Liver (tissue), 9 donors: ENCODE measurements around the gene ASPHD1. TPM values are rescaled to one million over a fixed set of nuclear protein-coding genes. Genes with fewer than 3 reads are reported as not detected.

ENCODE experiments used
- DNase-seq: peaks from one replicate; pipeline ENCODE4 v3.0.0-alpha.2; 2017; ENCODE audit warnings: low spot score
- H3K27ac ChIP-seq, 2 donors: one replicate each; pipeline ENCODE4 v1.7.0; 2013; ENCODE audit warnings: inconsistent platforms in 2 of 2, low read length in 2 of 2, control low read depth in 1 of 2, low read depth in 1 of 2, mild to moderate bottlenecking in 1 of 2
- H3K27me3 ChIP-seq, 4 donors: one replicate each; pipeline versions ENCODE4 v1.6.1 to v1.7.0; 2013; ENCODE audit warnings: low read length in 3 of 4, inconsistent platforms in 1 of 4, mild to moderate bottlenecking in 1 of 4, moderate library complexity in 1 of 4; ENCODE audit not compliant: control insufficient read depth in 4 of 4, insufficient read depth in 4 of 4
- H3K36me3 ChIP-seq, 4 donors: one replicate each; pipeline versions ENCODE4 v1.6.1 to v1.7.0; 2013; ENCODE audit warnings: low read length in 3 of 4, mild to moderate bottlenecking in 3 of 4, low read depth in 1 of 4, moderate library complexity in 1 of 4; ENCODE audit not compliant: control insufficient read depth in 4 of 4, insufficient read depth in 3 of 4
- H3K4me1 ChIP-seq, 4 donors: one replicate each; pipeline versions ENCODE4 v1.6.1 to v1.7.0; 2013; ENCODE audit warnings: low read length in 3 of 4, mild to moderate bottlenecking in 3 of 4, moderate library complexity in 1 of 4; ENCODE audit not compliant: control insufficient read depth in 4 of 4, insufficient read depth in 4 of 4
- H3K4me3 ChIP-seq, 3 donors: one replicate each; pipeline versions ENCODE4 v1.6.1 to v1.7.0; 2013; ENCODE audit warnings: low read length in 3 of 3, control low read depth in 1 of 3, low read depth in 1 of 3, mild to moderate bottlenecking in 1 of 3
- H3K9ac ChIP-seq, 2 donors: one replicate each; pipeline ENCODE4 v1.7.0; 2013; ENCODE audit warnings: low read length in 2 of 2, mild to moderate bottlenecking in 2 of 2, moderate library complexity in 2 of 2, control low read depth in 1 of 2, low read depth in 1 of 2
- H3K9me3 ChIP-seq, 4 donors: one replicate each; pipeline versions ENCODE4 v1.6.1 to v1.7.0; 2013; ENCODE audit warnings: low read length in 3 of 4; ENCODE audit not compliant: control insufficient read depth in 4 of 4
- ATF3 ChIP-seq: IDR thresholded peaks from 2 replicates; pipeline ENCODE4 v1.6.1; 2016; ENCODE audit warnings: antibody characterized with exemption
- EGR1 ChIP-seq, 2 donors: IDR thresholded peaks; 2 replicates each; pipeline ENCODE4 v1.6.1; 2016 to 2018; ENCODE audit warnings: antibody characterized with exemption in 2 of 2, low read depth in 2 of 2
- FOXA1 ChIP-seq: IDR thresholded peaks from 2 replicates; pipeline ENCODE4 v1.6.1; 2016; ENCODE audit warnings: antibody characterized with exemption
- GABPA ChIP-seq, 2 donors: IDR thresholded peaks in 1 of 2; conservative IDR thresholded peaks in 1 of 2; 2 replicates each; pipeline ENCODE4 v1.6.1; 2016; ENCODE audit warnings: antibody characterized with exemption in 2 of 2, mild to moderate bottlenecking in 1 of 2, moderate library complexity in 1 of 2
- HNF4A ChIP-seq, 2 donors: conservative IDR thresholded peaks; 2 replicates each; pipeline ENCODE4 v1.6.1; 2016; ENCODE audit warnings: antibody characterized with exemption in 2 of 2, mild to moderate bottlenecking in 2 of 2
- HNF4G ChIP-seq: IDR thresholded peaks from 2 replicates; pipeline ENCODE4 v1.6.1; 2016; ENCODE audit warnings: antibody characterized with exemption
- JUND ChIP-seq, 2 donors: IDR thresholded peaks; 2 replicates each; pipeline ENCODE4 v1.6.1; 2016; ENCODE audit warnings: antibody characterized with exemption in 2 of 2
- RXRA ChIP-seq, 2 donors: IDR thresholded peaks; 2 replicates each; pipeline ENCODE4 v1.6.1; 2017 to 2018; ENCODE audit warnings: antibody characterized with exemption in 2 of 2, mild to moderate bottlenecking in 1 of 2
- SP1 ChIP-seq: IDR thresholded peaks from 2 replicates; pipeline ENCODE4 v1.6.1; 2018; ENCODE audit warnings: antibody characterized with exemption, mild to moderate bottlenecking
- TAF1 ChIP-seq: conservative IDR thresholded peaks from 2 replicates; pipeline ENCODE4 v1.6.1; 2016; ENCODE audit warnings: antibody characterized with exemption, mild to moderate bottlenecking
- YY1 ChIP-seq: IDR thresholded peaks from 2 replicates; pipeline ENCODE4 v1.6.1; 2016; ENCODE audit warnings: antibody characterized with exemption, mild to moderate bottlenecking
- WGBS: extraction: QIAGEN DNeasy Blood & Tissue Kit; methylation state at CpG from one replicate; pipeline ENCODE4 v1.1.7; 2013; 5-methylcytosine and 5-hydroxymethylcytosine counted together
- polyA plus RNA-seq, 2 donors: library from polyadenylated mRNA; stranded (reverse) in 1 of 2; unstranded in 1 of 2; fragments of 200-250 nt in 1 of 2; fragments of >200 nt in 1 of 2; fragmentation: Nextera tagmentation in 1 of 2; extraction: Ambion mirVana in 1 of 2; gene quantifications; one replicate each; pipeline versions ENCODE4 v1.2.1 to v1.2.3, GENCODE V29; 2013 to 2015
- total RNA-seq, 2 donors: library from RNA; depleted of rRNA; stranded (reverse); fragments of >200 nt; gene quantifications; one replicate each; pipeline ENCODE4 v1.2.3, GENCODE V29; 2014
- TF ChIP-seq, protein P1 (sequence below): fragments of 150-350 bp; IDR thresholded peaks from 2 replicates; pipeline ENCODE4 v1.5.1; 2017; ENCODE audit warnings: improper control_type of control experiment, low read depth, low read length; ENCODE audit not compliant: missing input control
- TF ChIP-seq, protein P2 (sequence below): IDR thresholded peaks from 2 replicates; pipeline ENCODE4 v1.6.1; 2016; ENCODE audit warnings: antibody characterized with exemption, mild to moderate bottlenecking
- TF ChIP-seq, protein P3 (sequence below): IDR thresholded peaks from 2 replicates; pipeline ENCODE4 v1.6.1; 2016; ENCODE audit warnings: antibody characterized with exemption
- donor health status: healthy.
- donor health status: healthy.
- donor health status: healthy.
- donor health status: healthy.
- donor health status: healthy.

Gene ASPHD1
- total and polyA plus RNA-seq, 4 donors = 0.25 to 0.28 TPM; not detected in 2

DNA sequence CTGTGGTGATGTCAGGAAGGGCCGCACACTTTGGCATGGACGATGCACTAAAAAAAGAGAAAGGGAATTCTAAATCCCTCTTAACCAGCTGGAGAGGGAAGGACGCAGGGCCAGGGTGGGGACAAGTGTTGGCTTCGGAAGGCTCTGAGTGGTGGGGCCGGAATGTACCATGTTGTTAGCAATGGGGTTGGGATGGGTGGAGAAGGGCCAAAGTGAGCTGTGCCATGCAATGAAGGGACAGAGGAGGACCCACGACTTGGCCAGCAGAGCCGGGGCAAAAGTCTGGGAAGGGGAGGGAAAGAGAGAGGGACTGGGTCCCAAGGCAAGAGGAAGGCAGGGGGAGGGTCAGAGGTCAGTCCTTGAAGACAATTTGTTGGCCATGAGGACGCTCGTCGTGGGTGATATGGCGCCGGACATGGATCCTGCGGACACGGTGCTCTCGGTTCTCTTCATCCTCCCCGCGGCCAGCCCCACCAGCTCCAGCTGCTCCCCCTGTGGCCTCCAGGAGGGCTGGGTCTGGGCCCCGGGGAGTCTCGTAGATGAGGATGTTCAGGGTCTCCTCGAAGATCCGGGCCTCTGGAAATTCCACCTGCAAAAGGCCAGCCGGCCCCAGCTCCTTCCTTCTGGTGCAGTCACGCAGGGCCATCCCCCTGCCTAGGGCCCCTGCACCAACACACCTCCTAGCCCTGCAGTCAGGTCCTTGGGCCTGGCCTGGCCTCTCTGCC is 6.4 kb downstream of the ASPHD1 start:
- Histone ChIP-seq H3K27me3 (no peaks in the 10 kb centered on the region), H3K9ac (no peak overlapping the region), H3K4me1 (no peaks in the 10 kb centered on the region), H3K4me3 (no peak overlapping the region), H3K36me3 (peaks cover 0 to 2% (median 0%) of the 10 kb centered on the region in 4 donors), H3K27ac (no peak overlapping the region), H3K9me3 (no peaks in the 10 kb centered on the region)
- TF ChIP-seq, protein P1, sequence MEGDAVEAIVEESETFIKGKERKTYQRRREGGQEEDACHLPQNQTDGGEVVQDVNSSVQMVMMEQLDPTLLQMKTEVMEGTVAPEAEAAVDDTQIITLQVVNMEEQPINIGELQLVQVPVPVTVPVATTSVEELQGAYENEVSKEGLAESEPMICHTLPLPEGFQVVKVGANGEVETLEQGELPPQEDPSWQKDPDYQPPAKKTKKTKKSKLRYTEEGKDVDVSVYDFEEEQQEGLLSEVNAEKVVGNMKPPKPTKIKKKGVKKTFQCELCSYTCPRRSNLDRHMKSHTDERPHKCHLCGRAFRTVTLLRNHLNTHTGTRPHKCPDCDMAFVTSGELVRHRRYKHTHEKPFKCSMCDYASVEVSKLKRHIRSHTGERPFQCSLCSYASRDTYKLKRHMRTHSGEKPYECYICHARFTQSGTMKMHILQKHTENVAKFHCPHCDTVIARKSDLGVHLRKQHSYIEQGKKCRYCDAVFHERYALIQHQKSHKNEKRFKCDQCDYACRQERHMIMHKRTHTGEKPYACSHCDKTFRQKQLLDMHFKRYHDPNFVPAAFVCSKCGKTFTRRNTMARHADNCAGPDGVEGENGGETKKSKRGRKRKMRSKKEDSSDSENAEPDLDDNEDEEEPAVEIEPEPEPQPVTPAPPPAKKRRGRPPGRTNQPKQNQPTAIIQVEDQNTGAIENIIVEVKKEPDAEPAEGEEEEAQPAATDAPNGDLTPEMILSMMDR = no peak
- TF ChIP-seq RXRA (IDR thresholded peaks at IDR 0.05) (no peak), TAF1 (no peak)
- TF ChIP-seq, protein P2, sequence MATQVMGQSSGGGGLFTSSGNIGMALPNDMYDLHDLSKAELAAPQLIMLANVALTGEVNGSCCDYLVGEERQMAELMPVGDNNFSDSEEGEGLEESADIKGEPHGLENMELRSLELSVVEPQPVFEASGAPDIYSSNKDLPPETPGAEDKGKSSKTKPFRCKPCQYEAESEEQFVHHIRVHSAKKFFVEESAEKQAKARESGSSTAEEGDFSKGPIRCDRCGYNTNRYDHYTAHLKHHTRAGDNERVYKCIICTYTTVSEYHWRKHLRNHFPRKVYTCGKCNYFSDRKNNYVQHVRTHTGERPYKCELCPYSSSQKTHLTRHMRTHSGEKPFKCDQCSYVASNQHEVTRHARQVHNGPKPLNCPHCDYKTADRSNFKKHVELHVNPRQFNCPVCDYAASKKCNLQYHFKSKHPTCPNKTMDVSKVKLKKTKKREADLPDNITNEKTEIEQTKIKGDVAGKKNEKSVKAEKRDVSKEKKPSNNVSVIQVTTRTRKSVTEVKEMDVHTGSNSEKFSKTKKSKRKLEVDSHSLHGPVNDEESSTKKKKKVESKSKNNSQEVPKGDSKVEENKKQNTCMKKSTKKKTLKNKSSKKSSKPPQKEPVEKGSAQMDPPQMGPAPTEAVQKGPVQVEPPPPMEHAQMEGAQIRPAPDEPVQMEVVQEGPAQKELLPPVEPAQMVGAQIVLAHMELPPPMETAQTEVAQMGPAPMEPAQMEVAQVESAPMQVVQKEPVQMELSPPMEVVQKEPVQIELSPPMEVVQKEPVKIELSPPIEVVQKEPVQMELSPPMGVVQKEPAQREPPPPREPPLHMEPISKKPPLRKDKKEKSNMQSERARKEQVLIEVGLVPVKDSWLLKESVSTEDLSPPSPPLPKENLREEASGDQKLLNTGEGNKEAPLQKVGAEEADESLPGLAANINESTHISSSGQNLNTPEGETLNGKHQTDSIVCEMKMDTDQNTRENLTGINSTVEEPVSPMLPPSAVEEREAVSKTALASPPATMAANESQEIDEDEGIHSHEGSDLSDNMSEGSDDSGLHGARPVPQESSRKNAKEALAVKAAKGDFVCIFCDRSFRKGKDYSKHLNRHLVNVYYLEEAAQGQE = no peak
- DNase-seq = no peak
- 92% methylated on average over 23 of the region's 23 CpGs for WGBS

- H3K9me3 ChIP-seq = no peaks in the 10 kb centered on the region
- TF ChIP-seq EGR1 (IDR thresholded peaks at IDR 0.05; ENCODE audit: low read depth in 2 of 2) = no peak
- TF ChIP-seq, protein P1 = no peak
- no peak for TF ChIP-seq HNF4G
- TF ChIP-seq YY1 = no peak
- no peak for TF ChIP-seq GABPA (IDR thresholded peaks at IDR 0.05 in 1 of 2, conservative IDR thresholded peaks at IDR 0.05 in 1 of 2)
- no peak for TF ChIP-seq ATF3
- no peak for TF ChIP-seq TAF1
- no peak for TF ChIP-seq FOXA1
- no peak for TF ChIP-seq SP1
- no peak for TF ChIP-seq JUND (IDR thresholded peaks at IDR 0.05)
- TF ChIP-seq RXRA (IDR thresholded peaks at IDR 0.05) = no peak
- TF ChIP-seq, protein P3, sequence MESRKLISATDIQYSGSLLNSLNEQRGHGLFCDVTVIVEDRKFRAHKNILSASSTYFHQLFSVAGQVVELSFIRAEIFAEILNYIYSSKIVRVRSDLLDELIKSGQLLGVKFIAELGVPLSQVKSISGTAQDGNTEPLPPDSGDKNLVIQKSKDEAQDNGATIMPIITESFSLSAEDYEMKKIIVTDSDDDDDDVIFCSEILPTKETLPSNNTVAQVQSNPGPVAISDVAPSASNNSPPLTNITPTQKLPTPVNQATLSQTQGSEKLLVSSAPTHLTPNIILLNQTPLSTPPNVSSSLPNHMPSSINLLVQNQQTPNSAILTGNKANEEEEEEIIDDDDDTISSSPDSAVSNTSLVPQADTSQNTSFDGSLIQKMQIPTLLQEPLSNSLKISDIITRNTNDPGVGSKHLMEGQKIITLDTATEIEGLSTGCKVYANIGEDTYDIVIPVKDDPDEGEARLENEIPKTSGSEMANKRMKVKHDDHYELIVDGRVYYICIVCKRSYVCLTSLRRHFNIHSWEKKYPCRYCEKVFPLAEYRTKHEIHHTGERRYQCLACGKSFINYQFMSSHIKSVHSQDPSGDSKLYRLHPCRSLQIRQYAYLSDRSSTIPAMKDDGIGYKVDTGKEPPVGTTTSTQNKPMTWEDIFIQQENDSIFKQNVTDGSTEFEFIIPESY = no peak
- TF ChIP-seq, protein P2 = no peak
- TF ChIP-seq HNF4A (conservative IDR thresholded peaks at IDR 0.05) = no peak
- H3K36me3 ChIP-seq = peaks cover 0 to 2% (median 0%) of the 10 kb centered on the region in 4 donors
- H3K27ac ChIP-seq = no peak overlapping the region
- DNase-seq = no peak
- no peak overlapping the region for H3K4me3 ChIP-seq
- no peak overlapping the region for H3K9ac ChIP-seq
- H3K4me1 ChIP-seq = no peaks in the 10 kb centered on the region
- WGBS = 84% methylated on average over 2 of the region's 2 CpGs
- no peaks in the 10 kb centered on the region for H3K27me3 ChIP-seq
Observed at GRCh38 chr16:29907973-29908372, 7.7 kb downstream of the ASPHD1 start.
